Loucy (cell line): Measurements from ENCODE around the gene LYRM4.

Source experiments
- EZH2phosphoT487 ChIP-seq: fragments of 200-600 bp; IDR thresholded peaks from 2 replicates; pipeline ENCODE4 v1.6.1; 2018; ENCODE audit warnings: antibody characterized with exemption, mild to moderate bottlenecking, moderate library complexity, borderline replicate concordance
- TF ChIP-seq, protein P1 (sequence below): fragments of 200-600 bp; sonication (generic); conservative IDR thresholded peaks from 2 replicates; pipeline ENCODE4 v1.5.1; 2014; ENCODE audit warnings: mild to moderate bottlenecking, antibody characterized with exemption, low read length

GRCh38 chr6:5243069-5243468 lies 17.7 kb downstream of the LYRM4 start:
- TF ChIP-seq, protein P1, sequence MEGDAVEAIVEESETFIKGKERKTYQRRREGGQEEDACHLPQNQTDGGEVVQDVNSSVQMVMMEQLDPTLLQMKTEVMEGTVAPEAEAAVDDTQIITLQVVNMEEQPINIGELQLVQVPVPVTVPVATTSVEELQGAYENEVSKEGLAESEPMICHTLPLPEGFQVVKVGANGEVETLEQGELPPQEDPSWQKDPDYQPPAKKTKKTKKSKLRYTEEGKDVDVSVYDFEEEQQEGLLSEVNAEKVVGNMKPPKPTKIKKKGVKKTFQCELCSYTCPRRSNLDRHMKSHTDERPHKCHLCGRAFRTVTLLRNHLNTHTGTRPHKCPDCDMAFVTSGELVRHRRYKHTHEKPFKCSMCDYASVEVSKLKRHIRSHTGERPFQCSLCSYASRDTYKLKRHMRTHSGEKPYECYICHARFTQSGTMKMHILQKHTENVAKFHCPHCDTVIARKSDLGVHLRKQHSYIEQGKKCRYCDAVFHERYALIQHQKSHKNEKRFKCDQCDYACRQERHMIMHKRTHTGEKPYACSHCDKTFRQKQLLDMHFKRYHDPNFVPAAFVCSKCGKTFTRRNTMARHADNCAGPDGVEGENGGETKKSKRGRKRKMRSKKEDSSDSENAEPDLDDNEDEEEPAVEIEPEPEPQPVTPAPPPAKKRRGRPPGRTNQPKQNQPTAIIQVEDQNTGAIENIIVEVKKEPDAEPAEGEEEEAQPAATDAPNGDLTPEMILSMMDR: no peak
- TF ChIP-seq EZH2phosphoT487: no peak
